HG02588 (cell line): ENCODE data around the gene HEPACAM2.

Experiments
- ATAC-seq: cut with Tn5 transposase; IDR thresholded peaks from one replicate; pipeline ENCODE4 v1.9.1; 2021; ENCODE audit warnings: mild to moderate bottlenecking, moderate library complexity; ENCODE audit not compliant: unreplicated experiment

The HEPACAM2 gene

GRCh38 chr7:93148727-93149126 is 77.5 kb downstream of the HEPACAM2 start:
- ATAC-seq: no peak

GRCh38 chr7:93148144-93148543 is 78.1 kb downstream of the HEPACAM2 start, which contains the start of gene SAMD9L:
Gene SAMD9L, minus strand, starts transcription at chr7:93148385. Its CDS starts 12,414 bp downstream, at chr7:93135971.
- ATAC-seq: peak; percentile 64

GRCh38 chr7:93147363-93147762 is 78.9 kb downstream of the HEPACAM2 start:
- ATAC-seq: peak; percentile 79

GRCh38 chr7:93146472-93147141 is 79.7 kb downstream of the HEPACAM2 start:
- no peak for ATAC-seq

- ATAC-seq: no peak
These were observed 80.2 kb downstream of the HEPACAM2 start for GRCh38 chr7:93146036-93146435.

- no peak for ATAC-seq
These were observed 80.9 kb downstream of the HEPACAM2 start for GRCh38 chr7:93145354-93145753.

- ATAC-seq: no peak
These were observed 84.1 kb downstream of the HEPACAM2 start for GRCh38 chr7:93142127-93142526.

GRCh38 chr7:93140582-93141191 is 85.6 kb downstream of the HEPACAM2 start:
- ATAC-seq: no peak

GRCh38 chr7:93138576-93138975 is 87.7 kb downstream of the HEPACAM2 start:
- ATAC-seq: no peak
